ENCODE results near the gene INTS6.
A peak's percentile ranks its signal among the peaks of the same experiment; 100 is the strongest.

INTS6 gene

DNA sequence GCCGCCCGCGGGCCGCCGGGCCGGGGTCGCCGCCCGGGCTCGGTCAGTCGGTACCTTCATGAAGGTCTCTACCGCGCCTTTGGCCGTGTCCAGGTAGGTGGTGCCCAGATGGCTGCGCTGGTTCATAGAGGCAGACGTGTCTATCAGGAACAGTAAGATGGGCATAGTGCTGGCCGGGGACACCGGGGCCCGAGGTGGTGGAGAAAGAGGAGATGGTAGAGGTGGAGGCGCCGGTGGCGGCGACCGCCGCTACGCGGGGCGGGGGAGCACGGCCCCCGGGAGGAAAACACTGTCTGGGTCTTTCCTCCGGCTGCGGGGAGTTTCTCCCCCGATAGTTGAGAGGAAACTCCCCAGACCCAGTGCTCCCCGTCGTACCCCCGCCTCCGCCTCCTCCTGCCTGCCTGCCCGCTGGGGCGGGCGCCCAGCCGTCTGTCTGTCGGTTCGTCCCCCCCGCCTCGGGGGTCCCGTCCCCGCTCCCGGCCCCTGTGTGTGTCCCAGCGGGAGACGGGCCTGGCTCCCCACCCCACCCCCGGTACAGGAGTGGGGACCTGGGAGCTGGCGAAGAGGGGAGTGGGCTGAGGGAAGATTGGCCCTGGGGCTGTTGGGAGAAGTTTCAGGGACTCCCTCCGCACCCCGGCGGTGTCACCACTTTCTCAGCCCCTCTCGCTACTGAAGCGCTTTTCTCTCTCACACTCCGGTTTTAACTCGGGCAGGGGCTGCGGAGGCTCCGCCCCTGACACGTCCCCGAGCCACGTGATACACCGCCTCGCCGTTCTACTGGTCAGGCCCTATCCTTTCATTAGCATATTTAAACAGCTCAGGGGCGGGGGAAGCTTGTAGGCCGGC, at the start of gene INTS6:
TSS of gene INTS6 (minus strand) at position 676 of the 846 bp plus-strand sequence. CDS start at position 165, 511 bp downstream.
- peak; percentile 87 for DNase-seq (ENCODE audit: low spot score)

GRCh38 chr13:51502153-51502651, 49.4 kb upstream of the INTS6 start:
- DNase-seq (ENCODE audit: low spot score): no peak

GRCh38 chr13:51501592-51502152, 48.8 kb upstream of the INTS6 start:
- DNase-seq (ENCODE audit: low spot score): no peak

DNA sequence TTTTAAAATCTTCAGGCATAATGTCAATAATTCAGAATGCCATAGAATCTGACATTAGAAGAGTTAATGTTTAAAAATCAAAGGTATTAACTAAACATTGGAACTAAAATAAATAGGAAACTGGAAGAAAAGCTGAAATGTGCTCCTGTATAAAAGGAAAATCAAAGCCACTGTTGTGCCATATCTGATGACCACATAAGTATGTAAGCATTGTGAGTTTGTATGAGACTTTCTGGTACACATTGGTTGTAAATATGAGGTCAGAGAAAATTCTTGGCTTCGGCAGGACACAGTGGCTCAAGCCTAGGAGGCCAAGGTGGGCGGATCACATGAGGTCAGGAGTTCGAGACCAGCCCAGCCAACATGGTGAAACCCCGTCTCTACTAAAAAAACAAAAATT, 48.3 kb upstream of the INTS6 start:
- DNase-seq (ENCODE audit: low spot score): no peak

DNA sequence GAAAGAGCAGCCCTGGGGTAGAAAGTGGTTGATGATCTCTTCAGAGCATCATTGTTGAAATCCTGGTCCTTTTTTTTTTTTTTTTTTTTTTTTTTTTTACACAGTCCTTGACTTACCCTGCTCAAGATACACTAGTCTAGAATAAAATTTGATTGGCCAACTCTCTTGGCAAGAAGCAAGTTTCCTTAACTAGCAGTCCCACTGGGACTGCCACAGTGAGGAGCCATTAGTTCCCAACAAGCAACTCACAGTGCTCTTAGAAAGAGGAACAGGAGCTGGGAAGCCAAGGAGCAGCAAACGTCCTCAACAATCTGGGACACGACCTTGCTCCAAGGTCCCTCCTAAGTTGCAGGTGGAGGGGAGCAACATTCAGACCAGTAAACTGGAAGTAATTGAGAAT, 47.9 kb upstream of the INTS6 start:
- DNase-seq (ENCODE audit: low spot score): no peak

DNA sequence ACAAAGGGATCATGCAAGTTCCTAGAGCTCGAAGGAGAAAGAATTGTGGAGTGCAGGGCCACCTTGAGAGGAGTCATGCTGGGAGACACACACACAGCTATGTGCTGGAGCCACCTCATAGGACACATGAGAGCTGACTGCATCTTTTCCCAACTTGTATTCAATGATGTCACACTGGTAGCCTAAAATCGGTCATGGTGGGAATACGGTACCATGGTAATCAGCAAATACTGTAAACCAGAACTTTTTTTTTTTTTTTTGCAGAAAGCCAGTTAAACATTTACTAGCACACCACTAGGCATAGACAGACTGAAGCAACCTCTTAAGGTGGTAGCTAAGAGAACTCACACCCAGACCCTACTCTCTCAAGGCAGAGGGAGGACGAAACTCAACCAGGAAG, 47.0 kb upstream of the INTS6 start:
- no peak for DNase-seq (ENCODE audit: low spot score)

- no peak for DNase-seq (ENCODE audit: low spot score)
Measured at GRCh38 chr13:51495316-51495715, 42.5 kb upstream of the INTS6 start.

- DNase-seq (ENCODE audit: low spot score): no peak
Measured at GRCh38 chr13:51494156-51494555, 41.3 kb upstream of the INTS6 start.

GRCh38 chr13:51488212-51488611, 35.4 kb upstream of the INTS6 start:
- no peak for DNase-seq (ENCODE audit: low spot score)

- DNase-seq (ENCODE audit: low spot score): no peak
Measured at GRCh38 chr13:51481656-51482055, 28.8 kb upstream of the INTS6 start.

GRCh38 chr13:51479199-51479523, 26.3 kb upstream of the INTS6 start:
- no peak for DNase-seq (ENCODE audit: low spot score)

GRCh38 chr13:51478418-51479198, 25.8 kb upstream of the INTS6 start:
- no peak for DNase-seq (ENCODE audit: low spot score)

GRCh38 chr13:51477653-51478324, 25.0 kb upstream of the INTS6 start:
- no peak for DNase-seq (ENCODE audit: low spot score)

DNA sequence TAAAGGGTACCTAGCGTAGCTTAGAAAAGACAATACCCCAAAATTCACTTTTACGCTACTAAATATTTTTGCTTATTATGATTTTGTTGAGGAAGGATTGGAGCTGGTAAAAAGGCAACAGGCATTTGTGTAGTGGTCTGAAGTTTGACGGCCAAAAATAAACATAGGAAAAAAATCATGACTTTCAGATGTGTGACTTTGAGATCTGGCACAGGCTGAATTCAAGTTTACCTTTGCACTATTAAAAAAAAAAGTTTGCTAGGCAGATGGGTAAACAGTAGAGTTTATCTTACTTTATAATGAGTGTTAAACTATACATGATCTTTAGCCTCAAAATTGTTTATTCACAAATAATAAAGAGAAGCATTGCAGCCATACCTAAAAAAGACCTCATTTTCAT, 24.3 kb upstream of the INTS6 start:
- no peak for DNase-seq (ENCODE audit: low spot score)

- DNase-seq (ENCODE audit: low spot score): no peak
Measured at GRCh38 chr13:51475727-51476501, 23.1 kb upstream of the INTS6 start.

GRCh38 chr13:51469790-51470189, 17.0 kb upstream of the INTS6 start:
- DNase-seq (ENCODE audit: low spot score): no peak

- DNase-seq (ENCODE audit: low spot score): no peak
Measured at GRCh38 chr13:51467730-51468129, 14.9 kb upstream of the INTS6 start.

DNA sequence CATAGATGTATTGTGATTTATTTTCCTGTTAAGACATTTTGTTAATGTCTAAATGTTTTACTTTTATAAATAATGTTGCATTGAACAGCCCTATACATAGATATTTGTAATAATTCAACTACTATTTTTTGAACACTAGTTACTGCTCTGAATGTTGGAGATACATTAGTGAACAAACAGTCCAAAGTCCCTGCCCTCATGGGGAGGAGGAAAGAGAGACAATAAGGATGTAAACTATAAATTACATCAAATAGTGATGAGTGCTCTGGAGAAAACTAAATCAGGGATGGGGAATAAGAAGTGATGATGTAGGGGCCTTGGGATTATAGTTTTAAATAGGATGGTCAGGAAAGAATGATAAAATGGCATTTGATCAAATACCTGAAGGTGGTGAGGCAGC, 12.3 kb upstream of the INTS6 start:
- DNase-seq (ENCODE audit: low spot score): no peak

DNA sequence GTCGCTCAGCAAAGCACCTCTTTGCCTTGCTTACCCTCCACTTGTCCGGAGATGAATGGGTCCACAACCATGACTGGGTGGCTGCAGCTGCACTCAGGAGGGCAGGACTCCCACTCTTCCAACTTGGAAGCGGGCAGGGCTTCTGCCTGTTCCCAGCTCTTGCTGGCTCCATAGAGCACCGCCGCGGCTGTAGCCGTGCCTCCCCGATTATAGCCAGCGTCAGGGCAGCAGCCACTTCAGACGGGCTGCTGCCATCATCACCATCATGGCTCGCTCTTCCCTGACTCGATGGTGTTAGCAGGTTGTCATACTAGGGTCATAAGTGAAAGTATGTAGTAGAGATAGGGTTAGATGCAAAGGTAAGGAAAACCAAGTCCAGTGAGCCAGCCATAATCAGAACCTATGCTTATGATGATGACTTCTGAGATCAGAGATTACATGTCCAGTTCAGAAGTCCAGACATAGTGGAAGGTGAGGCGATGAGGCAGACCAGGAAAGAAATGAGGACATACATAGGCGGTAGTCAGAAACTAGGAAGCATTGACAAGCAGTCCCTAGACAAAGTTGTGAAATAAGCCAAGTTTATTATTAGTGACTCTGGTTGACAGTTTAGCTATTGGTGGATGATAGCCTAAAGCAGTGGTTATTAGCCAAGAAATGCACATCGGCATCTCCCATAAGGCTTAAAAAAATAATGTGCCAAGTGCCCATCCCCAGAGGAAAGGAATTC, 4.4 kb upstream of the INTS6 start:
- DNase-seq (ENCODE audit: low spot score): no peak

DNA sequence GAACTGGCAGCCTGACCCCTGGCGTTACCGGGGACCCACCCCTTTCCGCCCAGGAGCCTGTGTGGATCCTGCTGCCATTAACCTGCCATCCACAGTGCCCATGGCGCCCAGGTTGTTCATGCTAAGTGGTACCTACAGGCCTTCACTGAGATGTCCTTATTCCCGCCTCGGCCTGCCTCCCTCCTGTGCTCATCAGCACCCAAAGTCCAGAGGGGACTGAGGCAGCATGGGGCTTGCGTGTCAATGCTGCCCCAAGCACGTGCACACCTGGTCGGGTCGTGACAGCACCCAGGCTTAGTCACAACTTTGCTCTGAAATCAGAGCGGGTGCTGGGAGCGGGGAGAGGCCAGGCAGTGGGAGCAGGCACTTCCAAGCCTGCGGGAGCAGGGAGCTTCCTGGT, 3.7 kb upstream of the INTS6 start:
- DNase-seq (ENCODE audit: low spot score): no peak

DNA sequence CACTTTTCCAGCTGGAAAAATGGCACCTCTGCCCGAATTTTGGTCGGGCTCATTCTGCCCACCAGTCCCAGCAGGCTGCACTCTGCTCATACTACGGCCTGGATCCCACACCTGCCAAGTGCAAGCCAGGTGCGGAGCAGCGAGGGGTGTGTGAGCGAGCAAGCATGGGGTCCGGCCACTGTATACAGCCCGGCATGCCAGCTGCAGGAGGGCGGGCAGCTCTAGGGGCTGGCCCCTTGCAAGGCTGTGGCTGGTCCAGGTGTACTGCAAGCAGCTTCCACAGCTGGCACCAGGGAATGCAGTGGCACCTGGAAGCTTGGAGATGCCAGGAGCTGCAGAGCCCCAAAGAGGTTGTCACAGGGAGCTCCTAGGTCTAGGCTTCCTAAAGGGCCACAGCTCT, 2.7 kb upstream of the INTS6 start:
- DNase-seq (ENCODE audit: low spot score): no peak
